Smooth muscle cell (in vitro differentiated cells): Measurements from ENCODE around the gene MESP2. TPM values are rescaled to one million over a fixed set of nuclear protein-coding genes. Genes with fewer than 3 reads are reported as not detected.

Experiments
- DNase-seq: peaks from one replicate; lab custom pipeline; 2025; ENCODE audit not compliant: unreplicated experiment; lab: John Stamatoyannopoulos, UW
- H2AFZ ChIP-seq: fragments of 200-600 bp; sonication (generic); 2 replicates; pipeline ENCODE4 v1.6.0; 2016; ENCODE audit warnings: antibody characterized with exemption, low read depth, mild to moderate bottlenecking
- H3F3A ChIP-seq: fragments of 200-600 bp; sonication (generic); 2 replicates; pipeline ENCODE4 v1.6.0; 2017; ENCODE audit warnings: antibody characterized with exemption, low read depth
- H3K27ac ChIP-seq: fragments of 200-600 bp; sonication (generic); 2 replicates; pipeline ENCODE4 v1.5.1; 2016; ENCODE audit warnings: low read depth, mild to moderate bottlenecking
- H3K27me3 ChIP-seq: fragments of 200-600 bp; sonication (generic); 2 replicates; pipeline ENCODE4 v1.6.1; 2016; ENCODE audit warnings: low read depth, mild to moderate bottlenecking
- H3K36me3 ChIP-seq: fragments of 200-600 bp; sonication (generic); 2 replicates; pipeline ENCODE4 v1.5.1; 2016; ENCODE audit warnings: low read depth
- H3K4me1 ChIP-seq: fragments of 200-600 bp; sonication (generic); 2 replicates; pipeline ENCODE4 v1.5.1; 2016; ENCODE audit warnings: low read depth
- H3K4me2 ChIP-seq: fragments of 200-600 bp; sonication (generic); 2 replicates; pipeline ENCODE4 v1.6.0; 2016; ENCODE audit warnings: mild to moderate bottlenecking
- H3K4me3 ChIP-seq: fragments of 200-600 bp; sonication (generic); 2 replicates; pipeline ENCODE4 v1.5.1; 2016; ENCODE audit warnings: mild to moderate bottlenecking
- H3K79me2 ChIP-seq: fragments of 200-600 bp; sonication (generic); 2 replicates; pipeline ENCODE4 v1.6.0; 2016; ENCODE audit warnings: low read depth, mild to moderate bottlenecking
- H3K9ac ChIP-seq: fragments of 200-600 bp; sonication (generic); 2 replicates; pipeline ENCODE4 v1.6.0; 2016; ENCODE audit warnings: low read depth
- H3K9me3 ChIP-seq: fragments of 200-600 bp; sonication (generic); replicated peaks from 2 replicates; pipeline ENCODE4 v1.5.1; 2016; ENCODE audit warnings: low read depth
- H4K20me1 ChIP-seq: fragments of 200-600 bp; sonication (generic); 2 replicates; pipeline ENCODE4 v1.6.0; 2016; ENCODE audit warnings: low read depth
- CTCF ChIP-seq: fragments of 200-600 bp; sonication (generic); IDR thresholded peaks from 2 replicates; pipeline ENCODE4 v1.5.1; 2017; ENCODE audit warnings: borderline replicate concordance, mild to moderate bottlenecking, antibody characterized with exemption; ENCODE audit not compliant: insufficient read depth, poor library complexity, severe bottlenecking
- WGBS: methylation state at CpG from one replicate; pipeline ENCODE4 v1.1.7; 2016; ENCODE audit warnings: low lambda C conversion rate; 5-methylcytosine and 5-hydroxymethylcytosine counted together
- polyA plus RNA-seq: library from polyadenylated mRNA; unstranded; fragments of >200 nt; fragmentation: Nextera tagmentation; extraction: Ambion mirVana; gene quantifications from 2 replicates; pipeline ENCODE4 v1.2.1, GENCODE V29; 2016
- total RNA-seq: library from RNA; depleted of rRNA; stranded (reverse); fragments of >200 nt; gene quantifications from 2 replicates; pipeline ENCODE4 v1.2.3, GENCODE V29; 2014

Gene MESP2
- total and polyA plus RNA-seq, 2 experiments from 2014 or later = 0.09 TPM; not detected in 1

GRCh38 chr15:89808160-89808870 is 32.2 kb downstream of the MESP2 start:
- H3K79me2 ChIP-seq = no peaks in the 10 kb centered on the region
- no peaks in the 10 kb centered on the region for H3K27me3 ChIP-seq
- no peak overlapping the region for H3K27ac ChIP-seq
- H3K4me2 ChIP-seq = no peak overlapping the region
- no peaks in the 10 kb centered on the region for H4K20me1 ChIP-seq
- DNase-seq = no peak
- peaks cover 9% of the 10 kb centered on the region for H3K4me1 ChIP-seq
- no peaks in the 10 kb centered on the region for H3F3A ChIP-seq
- no peak overlapping the region for H3K4me3 ChIP-seq
- 90% methylated on average over 10 of the region's 10 CpGs for WGBS
- TF ChIP-seq CTCF = no peak
- H3K9ac ChIP-seq = no peak overlapping the region
- H3K9me3 ChIP-seq = no peaks in the 10 kb centered on the region
- H3K36me3 ChIP-seq = no peaks in the 10 kb centered on the region
- no peak overlapping the region for H2AFZ ChIP-seq

GRCh38 chr15:89809093-89809786 is 33.1 kb downstream of the MESP2 start:
- no peaks in the 10 kb centered on the region for H3F3A ChIP-seq
- H3K4me1 ChIP-seq = peaks cover 9% of the 10 kb centered on the region
- DNase-seq = no peak
- H3K27ac ChIP-seq = no peak overlapping the region
- 79% methylated on average over 8 of the region's 8 CpGs for WGBS
- no peak overlapping the region for H3K4me2 ChIP-seq
- H3K79me2 ChIP-seq = no peaks in the 10 kb centered on the region
- H3K9me3 ChIP-seq = no peaks in the 10 kb centered on the region
- H2AFZ ChIP-seq = no peak overlapping the region
- H3K36me3 ChIP-seq = no peaks in the 10 kb centered on the region
- H3K27me3 ChIP-seq = no peaks in the 10 kb centered on the region
- no peak for TF ChIP-seq CTCF
- no peak overlapping the region for H3K4me3 ChIP-seq
- no peaks in the 10 kb centered on the region for H4K20me1 ChIP-seq
- no peak overlapping the region for H3K9ac ChIP-seq

- Histone ChIP-seq H4K20me1 (no peaks in the 10 kb centered on the region), H3K4me2 (no peak overlapping the region), H2AFZ (no peak overlapping the region), H3K4me3 (no peak overlapping the region), H3K79me2 (no peaks in the 10 kb centered on the region), H3K36me3 (no peaks in the 10 kb centered on the region), H3K27ac (no peak overlapping the region), H3F3A (no peaks in the 10 kb centered on the region), H3K27me3 (no peaks in the 10 kb centered on the region), H3K4me1 (peaks cover 9% of the 10 kb centered on the region), H3K9me3 (no peaks in the 10 kb centered on the region), H3K9ac (no peak overlapping the region)
- DNase-seq = no peak
- TF ChIP-seq CTCF = no peak
- 95% methylated on average over 5 of the region's 5 CpGs for WGBS
These were observed 33.6 kb downstream of the MESP2 start for GRCh38 chr15:89809787-89810148.
